Heart right ventricle (tissue), 16 donors: Measurements from ENCODE around the gene COLEC11. TPM values are rescaled to one million over a fixed set of nuclear protein-coding genes. Genes with fewer than 3 reads are reported as not detected.

Experiments used
- ATAC-seq, 8 donors: fragments of 200-7000 bp; cut with Tn5 transposase; one replicate each; pipeline ENCODE4 v1.9.1; 2020; ENCODE audit warnings: mild to moderate bottlenecking in 8 of 8, moderate library complexity in 8 of 8, moderate number of reproducible peaks in 1 of 8
- DNase-seq, 2 donors: peaks; one replicate each; pipeline ENCODE4 v3.0.0-alpha.2; 2020
- H3K27ac ChIP-seq, 10 donors: fragments of 200-600 bp; sonication (generic) in 2 of 10; one replicate each; pipeline versions ENCODE4 v1.5.0 to v1.8.0; 2020 to 2022; ENCODE audit warnings: mild to moderate bottlenecking in 3 of 10
- H3K27me3 ChIP-seq, 7 donors: fragments of 200-600 bp; one replicate each; pipeline ENCODE4 v1.8.0; 2021 to 2022; ENCODE audit warnings: mild to moderate bottlenecking in 2 of 7
- H3K36me3 ChIP-seq, 9 donors: fragments of 200-600 bp; sonication (generic) in 1 of 9; one replicate each; pipeline versions ENCODE4 v1.5.0 to v1.8.0; 2020 to 2022; ENCODE audit warnings: mild to moderate bottlenecking in 2 of 9
- H3K4me1 ChIP-seq, 9 donors: fragments of 200-600 bp; sonication (generic) in 1 of 9; one replicate each; pipeline versions ENCODE4 v1.5.0 to v1.8.0; 2020 to 2022; ENCODE audit warnings: mild to moderate bottlenecking in 4 of 9
- H3K4me3 ChIP-seq, 10 donors: fragments of 200-600 bp; sonication (generic) in 2 of 10; one replicate each; pipeline versions ENCODE4 v1.5.0 to v1.8.0; 2020 to 2022; ENCODE audit warnings: mild to moderate bottlenecking in 7 of 10, moderate library complexity in 2 of 10
- H3K9me3 ChIP-seq, 11 donors: fragments of 200-600 bp in 10 of 11; sonication (generic) in 2 of 11; one replicate each; pipeline versions ENCODE4 v1.5.0 to v1.8.0; 2013 to 2022; ENCODE audit warnings: mild to moderate bottlenecking in 2 of 11, control low read depth in 1 of 11, moderate library complexity in 1 of 11
- whole genome bisulfite sequencing, 2 donors: extraction: QIAGEN DNeasy Blood & Tissue Kit; methylation state at CpG; one replicate each; pipeline ENCODE4 v1.1.7; 2013; ENCODE audit warnings: inconsistent platforms in 1 of 2; 5-methylcytosine and 5-hydroxymethylcytosine counted together
- intact Hi-C, 10 donors: fragments of 100-400 bp; cut with DNase I; formaldehyde crosslinking; loops; one replicate each; pipeline versions ENCODE4 v1.11.1 to v1.14.2; 2022
- polyA plus RNA-seq, 2 donors: library from polyadenylated mRNA; stranded (reverse); fragments of 200-250 nt; gene quantifications; one replicate each; pipeline ENCODE4 v1.2.3, GENCODE V29; 2013
- total RNA-seq, 10 donors: library from RNA; stranded (reverse); fragmentation: NEBNext Ultra II Directional in 3 of 10; extraction: Animal tissue kit (Norgen Biotek cat#: 25700) in 3 of 10; gene quantifications; one replicate each; pipeline versions ENCODE4 v1.2.1 to v1.2.4, GENCODE V29; 2021 to 2023
- TF ChIP-seq, protein P1 (sequence below), 9 donors: fragments of 200-600 bp; sonication (generic) in 2 of 9; IDR thresholded peaks; one replicate each; pipeline versions ENCODE4 v1.5.0 to v1.8.0; 2021 to 2022; ENCODE audit warnings: antibody characterized with exemption in 9 of 9, mild to moderate bottlenecking in 5 of 9, moderate library complexity in 1 of 9
- donor health status: Arrhythmogenic right ventricular cardiomyopathy.
- donor health status: ischemic (EF 13 %, LVEDD 7.1; RV severe dilation, severe dysfunction).
- donor health status: healthy with polysubstance abuse.
- donor health status: DM: no; HTN: yes; CAD: no.
- donor health status: DM: no; HTN: no; CAD: no.
- donor health status: ischemic (EF 25% LVEDD 6.9; RV normal size, moderate dysfunction).
- donor health status: ischemic (EF 25% LVEDD 5.7; RV mildly dilated, moderate dysfunction).
- donor health status: healthy.
- donor health status: DM: yes; HTN: yes; CAD: no.
- donor health status: Ischemic cardiomyopathy.
- donor health status: ischemic (EF 35%, LVEDD 5.7; RV mildly dilated, moderate dysfunction).
- donor health status: nonischemic (EF 11% LVEDD 7.7; RV severe dilation, severe dysfunction).
- donor health status: DM: yes; HTN: yes; CAD: no.
- donor health status: PGD.
- donor health status: ischemic (EF 29% LVEDD 5.4; RV normal size, mild dysfunction).
- donor health status: nonischemic (EF 23%, LVEDD 6.1; RV moderate dilation, normal function).

COLEC11 gene
- total and polyA plus RNA-seq, 12 donors, result 2.0 to 26.7 (median 5.2) TPM

DNA sequence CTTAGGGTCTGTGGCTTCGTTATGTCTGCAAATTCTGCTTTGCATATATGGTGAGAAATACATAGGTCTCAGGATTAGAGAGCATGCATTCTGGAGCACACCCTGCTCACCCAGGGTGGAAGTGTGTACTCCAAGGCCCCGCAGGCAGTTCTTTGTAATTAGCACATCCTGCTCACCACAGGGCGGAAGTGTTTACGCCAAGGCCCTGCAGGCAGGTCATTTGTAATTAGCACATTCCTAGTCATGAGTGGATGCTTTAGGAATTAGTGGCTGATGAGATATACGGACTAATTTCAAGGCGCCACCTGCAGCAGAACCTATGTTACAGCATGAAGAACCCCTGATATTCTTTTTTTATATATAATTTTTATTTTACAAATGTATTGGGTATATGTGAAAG, 67.3 kb downstream of the COLEC11 start:
- intact Hi-C loops, result no loop called here
- no peak overlapping the region for H3K4me3 ChIP-seq
- ATAC-seq (no peak), DNase-seq (no peak)
- WGBS, 2 donors, result 74 to 93% methylated on average over 6 of the region's 6 CpGs
- peaks cover 0 to 10% (median 0%) of the 10 kb centered on the region in 7 donors for H3K27me3 ChIP-seq
- no peaks in the 10 kb centered on the region for H3K36me3 ChIP-seq
- TF ChIP-seq, protein P1, sequence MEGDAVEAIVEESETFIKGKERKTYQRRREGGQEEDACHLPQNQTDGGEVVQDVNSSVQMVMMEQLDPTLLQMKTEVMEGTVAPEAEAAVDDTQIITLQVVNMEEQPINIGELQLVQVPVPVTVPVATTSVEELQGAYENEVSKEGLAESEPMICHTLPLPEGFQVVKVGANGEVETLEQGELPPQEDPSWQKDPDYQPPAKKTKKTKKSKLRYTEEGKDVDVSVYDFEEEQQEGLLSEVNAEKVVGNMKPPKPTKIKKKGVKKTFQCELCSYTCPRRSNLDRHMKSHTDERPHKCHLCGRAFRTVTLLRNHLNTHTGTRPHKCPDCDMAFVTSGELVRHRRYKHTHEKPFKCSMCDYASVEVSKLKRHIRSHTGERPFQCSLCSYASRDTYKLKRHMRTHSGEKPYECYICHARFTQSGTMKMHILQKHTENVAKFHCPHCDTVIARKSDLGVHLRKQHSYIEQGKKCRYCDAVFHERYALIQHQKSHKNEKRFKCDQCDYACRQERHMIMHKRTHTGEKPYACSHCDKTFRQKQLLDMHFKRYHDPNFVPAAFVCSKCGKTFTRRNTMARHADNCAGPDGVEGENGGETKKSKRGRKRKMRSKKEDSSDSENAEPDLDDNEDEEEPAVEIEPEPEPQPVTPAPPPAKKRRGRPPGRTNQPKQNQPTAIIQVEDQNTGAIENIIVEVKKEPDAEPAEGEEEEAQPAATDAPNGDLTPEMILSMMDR (IDR thresholded peaks at IDR 0.05), result no peak
- peaks cover 0 to 29% (median 11%) of the 10 kb centered on the region in 9 donors for H3K4me1 ChIP-seq
- H3K9me3 ChIP-seq, result no peaks in the 10 kb centered on the region
- H3K27ac ChIP-seq, result no peak overlapping the region

DNA sequence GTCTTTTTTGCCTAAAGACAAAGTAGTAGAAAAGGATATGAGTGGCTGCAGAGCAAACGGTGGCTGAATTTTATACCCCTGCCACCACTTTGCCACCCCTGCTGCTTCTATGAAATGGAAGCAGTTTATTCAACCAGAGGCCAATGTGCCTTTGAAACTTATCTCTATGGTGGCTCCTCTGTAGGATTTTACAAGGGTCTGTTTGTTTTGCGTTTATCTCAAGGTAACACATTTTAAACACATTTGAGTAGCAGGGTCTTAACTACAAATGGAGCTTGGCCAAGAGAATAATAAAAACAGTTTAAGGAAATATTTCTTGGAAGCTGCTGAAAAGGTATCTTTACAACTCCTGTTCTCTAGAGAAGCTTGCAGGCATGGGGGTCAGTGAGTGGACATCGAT, 69.2 kb downstream of the COLEC11 start:
- H3K36me3 ChIP-seq, result no peaks in the 10 kb centered on the region
- peaks cover 0 to 10% (median 0%) of the 10 kb centered on the region in 7 donors for H3K27me3 ChIP-seq
- intact Hi-C loops, result no loop called here
- DNase-seq, result no peak
- no peak overlapping the region for H3K4me3 ChIP-seq
- TF ChIP-seq, protein P1 (IDR thresholded peaks at IDR 0.05), result no peak
- WGBS, 2 donors, result 50 to 78% methylated on average over 3 of the region's 3 CpGs
- ATAC-seq, result no peak
- H3K9me3 ChIP-seq, result no peaks in the 10 kb centered on the region
- H3K27ac ChIP-seq, result no peak overlapping the region
- peaks cover 0 to 12% (median 8%) of the 10 kb centered on the region in 9 donors for H3K4me1 ChIP-seq

DNA sequence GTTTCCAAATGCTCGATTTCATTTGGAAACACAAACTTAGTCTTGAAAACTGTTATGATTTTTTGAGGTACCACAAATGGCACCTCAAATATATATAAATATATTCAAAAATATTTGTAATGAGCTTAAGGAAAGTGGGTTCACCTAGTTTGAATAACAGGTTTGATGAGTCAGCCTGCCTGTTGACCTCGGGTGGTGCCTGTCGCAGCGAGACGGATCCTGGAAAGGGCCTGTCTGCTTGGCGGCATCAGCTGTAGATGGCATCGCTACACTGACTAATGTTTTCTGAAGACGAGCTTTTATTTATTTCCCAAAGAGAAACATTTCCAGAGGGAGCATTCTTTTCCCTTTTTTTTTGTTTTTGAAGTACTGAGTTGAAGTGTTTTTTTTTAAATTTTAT, 70.0 kb downstream of the COLEC11 start:
- Histone ChIP-seq H3K9me3 (no peaks in the 10 kb centered on the region), H3K4me1 (peaks cover 0 to 4% (median 0%) of the 10 kb centered on the region in 9 donors), H3K27ac (no peak overlapping the region), H3K27me3 (peaks cover 0 to 10% (median 0%) of the 10 kb centered on the region in 7 donors), H3K4me3 (no peak overlapping the region), H3K36me3 (no peaks in the 10 kb centered on the region)
- TF ChIP-seq, protein P1 (IDR thresholded peaks at IDR 0.05), result no peak
- DNase-seq (no peak), ATAC-seq (no peak)
- intact Hi-C loops, result no loop called here
- 85 to 91% methylated on average over 8 of the region's 8 CpGs for WGBS, 2 donors

DNA sequence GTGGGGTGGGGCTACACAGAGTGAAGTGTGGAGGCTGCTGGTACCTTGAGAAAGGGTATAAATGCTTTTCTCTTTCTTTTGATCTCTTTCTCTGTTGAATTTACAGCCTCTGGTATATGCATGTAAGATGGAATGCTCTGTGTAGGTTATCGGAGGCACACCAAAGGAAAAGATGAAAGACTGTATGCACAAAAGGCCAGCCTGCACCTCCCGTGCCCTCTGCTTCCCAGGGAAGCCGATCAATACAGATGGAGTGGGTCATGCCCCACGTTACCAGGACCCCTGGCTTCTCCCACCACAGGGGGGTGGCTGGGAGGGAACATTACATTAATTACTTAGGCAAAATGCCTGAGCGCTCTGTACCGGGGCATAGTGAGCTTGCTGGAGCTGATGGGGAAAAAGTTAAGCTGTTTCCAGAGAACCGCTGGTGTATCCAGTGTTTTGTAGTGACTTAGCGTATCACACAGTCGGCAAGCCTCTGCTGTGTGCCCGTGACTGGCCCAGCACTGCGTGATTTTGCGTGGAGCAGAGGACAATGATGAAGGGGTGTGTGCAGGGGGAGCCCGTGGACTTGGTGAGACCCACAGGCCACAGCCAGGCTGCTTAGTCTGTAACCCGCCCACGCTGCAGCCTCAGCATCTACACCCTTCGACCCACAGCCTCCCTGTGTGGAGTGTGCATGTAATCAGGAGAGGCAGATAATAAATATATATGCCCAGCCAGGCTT, 71.1 kb downstream of the COLEC11 start:
- no peaks in the 10 kb centered on the region for H3K4me1 ChIP-seq
- H3K4me3 ChIP-seq, result no peak overlapping the region
- intact Hi-C loops, result no loop called here
- WGBS, 2 donors, result 88 to 90% methylated on average over 16 of the region's 16 CpGs
- no peaks in the 10 kb centered on the region for H3K36me3 ChIP-seq
- ATAC-seq (no peak), DNase-seq (no peak)
- TF ChIP-seq, protein P1 (IDR thresholded peaks at IDR 0.05), result no peak
- H3K9me3 ChIP-seq, result no peaks in the 10 kb centered on the region
- peaks cover 0 to 13% (median 0%) of the 10 kb centered on the region in 7 donors for H3K27me3 ChIP-seq
- H3K27ac ChIP-seq, result no peak overlapping the region
